HEK293T (cell line): ENCODE results near the gene NEUROD2.

ENCODE experiments used
- BHLHE40 ChIP-seq: fragments of 450-650 bp; IDR thresholded peaks from 2 replicates; pipeline ENCODE4 v1.6.1; 2016; ENCODE audit warnings: mild to moderate bottlenecking, moderate library complexity, borderline replicate concordance
- FOXA1 ChIP-seq: fragments of 450-650 bp; IDR thresholded peaks from 2 replicates; pipeline ENCODE4 v1.6.1; 2016; ENCODE audit warnings: mild to moderate bottlenecking
- HDGF ChIP-seq: fragments of 450-650 bp; IDR thresholded peaks from 2 replicates; pipeline ENCODE4 v1.6.1; 2017; ENCODE audit warnings: antibody characterized with exemption, borderline replicate concordance
- NFRKB ChIP-seq: fragments of 450-650 bp; IDR thresholded peaks from 2 replicates; pipeline ENCODE4 v1.6.1; 2016; ENCODE audit warnings: mild to moderate bottlenecking, moderate library complexity
- SP1 ChIP-seq: fragments of 450-650 bp; IDR thresholded peaks from 2 replicates; pipeline ENCODE4 v1.6.1; 2017
- SUZ12 ChIP-seq: fragments of 450-650 bp; IDR thresholded peaks from 2 replicates; pipeline ENCODE4 v1.6.1; 2016; ENCODE audit warnings: mild to moderate bottlenecking
- ZNF384 ChIP-seq: fragments of 450-650 bp; IDR thresholded peaks from 2 replicates; pipeline ENCODE4 v1.6.1; 2016

- no peak for TF ChIP-seq HDGF
- no peak for TF ChIP-seq SUZ12
- TF ChIP-seq ZNF384, result no peak
- TF ChIP-seq FOXA1, result no peak
- no peak for TF ChIP-seq SP1
- no peak for TF ChIP-seq BHLHE40
- no peak for TF ChIP-seq NFRKB
Observed at GRCh38 chr17:39629898-39630297, 22.2 kb upstream of the NEUROD2 start.
